ENCODE data around the gene C16orf74.
A peak's percentile ranks its signal among the peaks of the same experiment; 100 is the strongest.

The C16orf74 gene

DNA sequence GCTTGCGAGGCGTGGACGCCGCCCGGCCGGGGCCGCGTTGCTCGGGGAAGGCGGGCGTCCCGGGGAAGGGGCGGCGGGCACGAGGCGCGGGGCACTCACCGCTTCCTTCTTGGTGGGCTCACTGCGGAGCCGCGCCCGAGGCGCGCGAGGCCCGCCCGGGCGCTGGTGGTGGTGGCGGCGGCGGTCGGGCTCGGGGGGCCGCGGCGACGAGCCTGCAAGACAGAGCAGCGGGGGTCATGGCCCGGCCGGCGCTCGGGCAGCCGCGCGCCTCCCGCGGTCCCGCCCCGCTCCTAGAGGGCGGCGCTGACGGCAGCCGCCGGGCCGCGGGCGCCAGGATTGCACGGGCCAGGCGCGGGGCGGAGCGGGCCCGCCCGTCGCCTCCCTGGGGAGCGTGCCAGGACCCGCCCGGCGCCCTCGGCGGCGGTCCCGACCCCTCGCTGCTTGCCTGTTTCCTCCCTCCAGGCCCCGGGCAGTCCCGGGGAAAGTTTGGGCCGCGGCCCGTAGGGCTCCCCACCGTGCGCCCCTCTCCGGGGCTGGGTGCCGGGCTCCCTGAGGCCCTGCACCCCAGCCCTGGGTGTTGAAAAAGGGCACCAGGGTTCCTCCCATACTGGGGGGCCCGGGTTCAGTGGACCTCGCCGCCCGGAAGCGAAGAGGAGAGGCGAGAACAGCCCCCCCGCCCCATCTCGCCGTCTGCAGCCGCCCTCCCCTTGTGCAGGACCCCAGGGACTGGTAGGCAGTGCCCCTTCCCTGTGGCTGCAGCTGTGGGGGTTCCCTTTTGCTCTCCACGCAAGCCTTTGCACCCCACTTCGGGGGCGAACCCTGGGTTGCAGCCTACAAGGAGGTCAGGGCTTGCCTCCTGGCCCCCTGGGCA lies at the start of gene C16orf74:
Gene C16orf74, minus strand, starts transcription at position 270 of the 871 bp plus-strand sequence. CDS start 15,879 bp downstream, outside the sequence.
- no peak for DNase-seq (ENCODE audit: extremely low spot score, insufficient read length, low read depth)
- FAIRE-seq, result peak; percentile 24

DNA sequence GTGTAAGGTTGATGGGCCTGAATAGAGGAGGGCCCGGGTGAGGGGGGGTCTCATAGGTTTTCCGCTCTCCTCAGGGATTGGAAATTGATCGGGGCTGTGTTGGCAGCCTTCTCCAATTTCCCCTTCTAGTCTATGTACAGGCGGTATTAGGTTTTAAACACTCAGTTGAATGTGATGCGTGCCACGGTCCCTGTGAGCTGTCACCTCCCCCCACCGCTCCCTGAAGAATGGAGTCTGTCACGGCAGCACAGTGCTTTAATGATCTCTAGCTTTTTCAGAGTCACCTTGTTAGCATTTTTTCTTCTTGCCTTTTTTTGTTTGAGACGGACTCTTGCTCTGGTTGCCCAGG lies 49.4 kb upstream of the C16orf74 start:
- no peak for FAIRE-seq
- DNase-seq (ENCODE audit: extremely low spot score, insufficient read length, low read depth), result no peak

DNA sequence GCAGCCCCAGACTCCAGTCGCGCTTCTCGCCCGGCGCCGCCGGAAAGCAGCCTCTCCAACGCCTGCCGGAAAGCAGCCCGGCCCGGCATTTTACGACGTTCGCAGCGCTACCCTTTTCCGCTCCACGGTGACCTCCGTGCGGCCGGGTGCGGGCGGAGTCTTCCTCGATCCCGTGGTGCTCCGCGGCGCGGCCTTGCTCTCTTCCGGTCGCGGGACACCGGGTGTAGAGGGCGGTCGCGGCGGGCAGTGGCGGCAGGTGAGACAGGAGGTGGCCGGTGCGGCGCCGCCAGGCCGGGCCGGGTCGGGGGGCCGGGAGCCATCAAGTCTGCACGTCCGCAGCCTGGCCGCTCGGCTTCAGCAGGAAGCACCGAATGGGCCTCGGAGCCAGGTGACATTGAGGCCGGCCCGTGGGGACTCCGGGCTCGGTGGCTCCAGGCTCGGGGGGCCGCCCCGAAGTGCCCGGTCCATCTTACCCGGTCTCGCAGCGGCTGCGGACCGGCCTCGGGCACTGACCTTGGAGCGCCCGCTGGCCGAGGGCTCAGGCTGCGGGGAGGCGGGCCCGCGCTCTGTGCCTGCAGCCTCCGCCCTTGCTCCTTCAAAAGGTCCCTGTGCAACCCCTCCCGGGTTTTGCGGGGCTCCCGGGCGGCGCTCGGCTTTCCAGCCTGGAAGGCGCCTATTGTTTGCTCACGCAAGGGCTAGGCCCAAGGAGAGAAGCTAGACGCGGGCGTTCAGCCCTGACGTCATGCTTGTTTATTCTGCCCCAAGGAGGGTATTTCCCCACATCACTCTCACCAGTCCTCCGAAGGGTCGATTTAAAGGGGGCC lies 48.8 kb upstream of the C16orf74 start, which contains the start of the genes COX4I1 and EMC8:
Gene COX4I1, plus strand, starts transcription at position 199 of the 824 bp plus-strand sequence. CDS start 1,511 bp downstream, outside the sequence.
Gene EMC8, minus strand, starts transcription at position 48 of the 824 bp plus-strand sequence. CDS start 249 bp downstream, outside the sequence.
- FAIRE-seq (peak; percentile 91), DNase-seq (ENCODE audit: extremely low spot score, insufficient read length, low read depth) (peak; percentile 94)

DNA sequence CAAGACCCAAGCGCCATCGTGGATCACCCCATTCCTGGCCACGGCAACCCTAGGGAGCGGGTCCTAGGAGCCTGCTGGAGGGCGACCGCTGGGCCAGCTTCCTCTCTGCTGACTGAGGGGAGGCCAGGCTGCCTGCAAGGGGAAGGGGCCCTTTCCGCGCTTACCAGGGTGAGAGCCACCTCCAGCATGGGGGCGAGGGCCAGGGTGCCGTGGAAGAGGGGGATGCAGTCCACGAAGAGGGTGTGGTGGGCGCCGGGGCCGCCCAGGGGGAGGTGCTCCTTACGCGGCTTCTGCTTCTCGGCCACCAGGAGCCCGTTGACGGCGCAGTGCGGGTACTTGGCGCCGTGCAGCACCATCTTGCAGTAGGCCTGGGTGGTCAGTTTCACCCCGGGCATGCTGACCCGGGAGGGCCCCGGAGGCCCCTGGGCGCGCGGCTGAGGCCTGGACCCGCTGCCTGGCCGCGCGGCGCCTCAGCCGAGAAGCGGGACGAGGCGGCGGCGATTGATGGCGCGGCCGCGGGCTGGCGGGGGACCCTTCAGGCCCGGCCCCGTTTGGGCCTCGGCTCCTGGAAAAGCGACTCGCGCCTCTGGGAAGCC lies 48.1 kb upstream of the C16orf74 start:
- DNase-seq (ENCODE audit: extremely low spot score, insufficient read length, low read depth) (peak; percentile 12), FAIRE-seq (no peak)

DNA sequence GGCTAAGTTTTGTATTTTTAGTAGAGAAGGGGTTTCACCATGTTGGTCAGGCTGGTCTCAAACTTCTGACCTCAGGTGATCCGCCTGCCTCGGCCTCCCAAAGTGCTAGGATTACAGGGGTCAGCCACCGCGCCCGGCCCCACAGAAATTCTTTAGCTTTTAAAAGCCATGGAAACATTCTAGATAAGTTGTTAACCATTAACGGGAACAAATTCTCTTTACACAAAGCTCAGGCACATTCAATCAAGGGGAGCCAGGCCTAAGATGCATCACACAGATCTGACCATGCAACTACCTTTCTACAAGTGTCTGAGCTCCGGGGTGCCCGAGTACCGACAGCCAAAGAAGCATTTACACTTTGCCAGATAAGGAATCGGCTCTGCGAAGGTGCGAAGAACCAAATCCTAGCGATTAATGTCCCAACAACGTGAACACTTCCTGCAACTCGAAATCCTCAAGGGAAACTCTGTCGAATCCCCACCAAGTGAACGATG lies 47.4 kb upstream of the C16orf74 start:
- DNase-seq (ENCODE audit: extremely low spot score, insufficient read length, low read depth) (no peak), FAIRE-seq (no peak)

DNA sequence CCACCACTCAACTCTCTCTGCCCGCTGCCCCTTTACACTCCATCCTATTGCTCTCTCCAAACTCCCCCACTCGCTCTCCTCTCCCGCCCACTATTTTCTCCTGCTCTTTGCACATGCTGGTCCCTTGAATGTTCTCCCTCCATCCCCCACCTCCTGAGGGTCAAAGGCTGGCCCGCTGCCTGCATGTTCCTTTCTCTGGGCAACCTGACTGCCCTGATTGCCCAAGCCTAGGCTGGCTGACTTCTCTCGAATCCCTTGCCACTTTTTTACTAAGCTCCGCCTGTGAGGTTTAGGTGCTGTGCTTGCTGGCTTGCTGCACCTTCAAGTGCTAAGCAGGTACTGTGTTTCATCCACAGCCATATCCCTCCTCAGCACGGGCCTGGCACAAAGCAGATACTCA lies 45.7 kb upstream of the C16orf74 start:
- no peak for DNase-seq (ENCODE audit: extremely low spot score, insufficient read length, low read depth)
- no peak for FAIRE-seq

DNA sequence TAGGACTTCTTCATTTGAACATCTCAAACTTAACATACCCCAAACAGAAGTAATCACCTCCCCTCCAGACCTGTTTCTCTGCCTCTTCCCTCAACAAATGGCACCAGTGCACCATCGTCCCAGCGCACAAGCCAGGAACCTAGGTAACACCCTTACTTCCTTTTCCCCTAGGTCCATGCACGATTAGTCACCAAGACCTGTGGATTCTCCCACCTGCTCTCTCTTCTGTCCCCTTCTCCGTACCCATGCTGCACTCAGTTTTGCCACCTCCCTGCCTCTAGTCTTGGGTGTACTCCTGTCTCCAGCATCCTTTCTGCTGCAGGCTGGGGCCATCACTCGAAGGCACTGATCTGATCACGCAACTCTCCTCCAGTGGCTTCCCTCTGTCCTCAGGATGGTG lies 45.3 kb upstream of the C16orf74 start:
- FAIRE-seq (no peak), DNase-seq (ENCODE audit: extremely low spot score, insufficient read length, low read depth) (no peak)

DNA sequence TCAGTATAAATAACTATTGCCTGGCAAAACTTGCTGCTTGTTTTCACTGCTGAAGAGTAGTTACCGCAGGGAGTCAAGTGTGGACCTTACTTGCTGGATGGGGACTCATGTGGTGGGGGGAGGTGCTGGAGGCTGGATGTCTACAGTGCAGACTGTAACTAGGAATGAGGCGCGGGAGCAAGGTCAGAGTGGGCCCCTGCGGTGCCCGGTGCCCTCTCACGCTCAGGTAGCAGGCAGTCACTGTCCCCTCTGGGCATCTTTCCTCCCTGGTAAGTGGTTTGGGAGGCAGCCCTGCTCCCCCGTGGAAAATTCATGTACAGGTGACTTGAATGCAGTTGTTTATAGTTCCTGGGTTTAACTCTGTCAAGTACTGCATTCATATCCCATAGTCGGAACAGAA lies 43.8 kb upstream of the C16orf74 start:
- FAIRE-seq (no peak), DNase-seq (ENCODE audit: extremely low spot score, insufficient read length, low read depth) (no peak)

DNA sequence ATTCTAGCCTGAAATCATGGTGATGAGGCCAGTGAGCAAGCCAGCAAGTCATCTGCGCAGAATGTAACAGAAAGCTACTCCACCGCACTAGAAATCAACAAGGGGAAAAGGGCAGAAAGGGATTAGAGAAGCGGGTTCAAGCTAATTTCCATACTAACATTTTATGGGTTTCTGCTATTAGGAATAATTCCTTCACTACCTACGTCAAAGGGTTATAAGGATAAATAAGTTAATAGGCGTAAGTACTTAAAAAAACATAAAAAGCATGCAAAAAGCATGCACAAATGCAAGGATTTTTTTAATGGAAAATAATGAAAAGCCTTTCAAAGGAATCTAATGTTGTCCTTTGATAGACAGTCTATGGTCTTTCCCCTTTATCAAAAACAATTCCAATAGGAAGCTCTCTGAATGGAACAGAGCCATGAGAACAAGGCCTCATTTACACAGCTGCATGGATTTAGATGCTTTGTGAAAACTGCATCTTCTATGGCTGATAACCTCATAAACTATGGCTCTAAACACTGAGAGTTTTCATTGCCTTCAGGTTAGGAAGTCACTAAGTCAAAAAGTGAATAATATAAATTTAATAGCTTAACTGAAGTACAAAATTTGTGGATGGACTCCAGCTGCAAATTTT lies 42.9 kb upstream of the C16orf74 start:
- DNase-seq (ENCODE audit: extremely low spot score, insufficient read length, low read depth) (no peak), FAIRE-seq (no peak)

DNA sequence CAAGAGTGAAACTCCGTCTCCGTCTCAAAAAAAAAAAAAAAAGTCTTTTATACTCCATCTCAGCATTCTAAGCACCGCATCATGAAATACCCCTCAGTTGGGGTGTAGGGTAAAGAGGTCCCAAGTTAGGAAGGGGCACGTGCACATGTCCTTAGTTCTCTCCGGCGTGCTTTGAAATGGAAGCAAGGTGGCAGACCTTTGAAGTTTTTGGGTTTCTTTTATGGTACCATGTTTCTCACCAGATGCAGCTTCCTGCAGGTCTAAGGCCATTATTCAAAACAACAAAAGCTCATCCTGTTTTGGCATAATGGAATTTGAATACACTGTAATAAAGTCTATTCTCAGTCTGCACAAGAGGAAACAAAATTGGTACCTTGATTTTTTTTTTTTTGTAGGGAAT lies 38.9 kb upstream of the C16orf74 start:
- DNase-seq (ENCODE audit: extremely low spot score, insufficient read length, low read depth) (no peak), FAIRE-seq (no peak)

DNA sequence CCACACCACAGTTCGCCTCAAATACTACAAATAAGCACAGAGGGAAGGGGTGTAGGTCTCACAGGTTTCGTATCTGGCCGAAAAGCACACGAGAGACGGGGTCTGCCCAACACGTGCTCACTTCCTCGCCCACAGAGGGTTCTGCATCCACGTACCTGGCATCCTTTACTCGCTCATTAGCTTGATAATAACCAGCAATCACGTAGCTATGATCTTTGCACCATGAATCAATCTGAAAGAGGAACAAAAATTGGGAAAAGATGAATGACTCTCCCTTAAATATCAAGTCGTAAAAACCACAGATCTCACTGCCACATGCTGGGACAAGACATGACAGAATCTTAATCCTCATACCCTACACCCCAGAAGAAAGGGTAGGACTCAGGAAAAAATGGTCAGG lies 37.9 kb upstream of the C16orf74 start:
- DNase-seq (ENCODE audit: extremely low spot score, insufficient read length, low read depth) (no peak), FAIRE-seq (no peak)

DNA sequence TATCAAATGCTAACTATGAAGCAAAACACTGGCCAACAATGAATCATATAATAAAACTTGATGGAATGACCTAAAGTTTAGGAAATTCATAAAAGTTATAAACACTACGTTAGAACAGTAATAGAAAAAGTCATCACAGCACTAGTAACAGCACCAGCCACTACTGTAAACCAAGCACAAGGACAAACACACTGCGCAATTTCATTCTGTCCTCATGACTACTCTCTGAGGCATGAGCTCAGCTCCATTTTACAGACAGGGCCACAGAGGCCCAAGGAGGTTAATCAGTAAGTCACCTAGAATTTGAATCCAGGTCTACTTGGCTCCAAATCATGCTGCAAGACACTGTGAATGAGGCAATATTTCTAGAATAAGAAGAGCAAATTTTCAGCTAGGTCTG lies 35.0 kb upstream of the C16orf74 start:
- DNase-seq (ENCODE audit: extremely low spot score, insufficient read length, low read depth) (no peak), FAIRE-seq (no peak)

DNA sequence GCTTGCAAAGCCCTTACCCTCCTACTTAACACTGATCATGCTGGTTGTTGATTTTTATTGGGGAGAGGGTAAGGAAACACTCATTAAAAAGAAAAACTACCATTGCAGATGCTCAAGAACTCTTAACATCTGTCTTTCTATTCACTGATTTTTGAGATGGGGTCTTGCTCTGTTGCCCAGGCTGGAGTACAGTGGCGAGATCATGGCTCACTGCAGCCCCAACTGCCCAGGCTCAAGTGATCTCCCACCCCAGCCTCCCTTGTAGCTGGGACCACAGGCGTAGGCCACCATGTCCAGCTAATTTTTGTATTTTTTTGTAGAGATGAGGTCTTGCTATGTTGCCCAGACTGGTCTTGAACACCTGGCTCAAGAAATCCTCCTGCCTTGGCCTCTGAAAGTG lies 33.9 kb upstream of the C16orf74 start:
- no peak for FAIRE-seq

DNA sequence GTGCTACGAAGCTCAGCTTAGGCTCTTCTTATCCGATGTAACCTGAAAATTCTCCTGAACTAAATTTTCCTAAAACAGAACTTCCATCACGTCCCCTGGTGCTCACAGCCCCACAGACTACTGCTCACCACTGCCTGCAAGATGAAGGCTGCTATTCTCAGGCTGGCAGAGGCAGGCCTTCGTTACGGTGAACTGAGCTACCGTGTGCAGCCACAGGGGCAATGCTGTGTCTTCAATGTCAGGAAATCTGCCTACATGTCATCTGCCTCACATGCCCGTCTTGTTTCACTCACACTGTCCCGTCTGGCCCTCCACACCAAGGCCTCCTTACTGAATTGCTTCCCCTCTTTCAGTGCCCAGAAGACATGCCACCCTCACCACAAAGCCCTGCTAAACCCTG lies 32.5 kb upstream of the C16orf74 start:
- FAIRE-seq (no peak), DNase-seq (ENCODE audit: extremely low spot score, insufficient read length, low read depth) (no peak)

More for the DNA sequence above, 33.9 kb upstream of the C16orf74 start:
- no peak for DNase-seq (ENCODE audit: extremely low spot score, insufficient read length, low read depth)

DNA sequence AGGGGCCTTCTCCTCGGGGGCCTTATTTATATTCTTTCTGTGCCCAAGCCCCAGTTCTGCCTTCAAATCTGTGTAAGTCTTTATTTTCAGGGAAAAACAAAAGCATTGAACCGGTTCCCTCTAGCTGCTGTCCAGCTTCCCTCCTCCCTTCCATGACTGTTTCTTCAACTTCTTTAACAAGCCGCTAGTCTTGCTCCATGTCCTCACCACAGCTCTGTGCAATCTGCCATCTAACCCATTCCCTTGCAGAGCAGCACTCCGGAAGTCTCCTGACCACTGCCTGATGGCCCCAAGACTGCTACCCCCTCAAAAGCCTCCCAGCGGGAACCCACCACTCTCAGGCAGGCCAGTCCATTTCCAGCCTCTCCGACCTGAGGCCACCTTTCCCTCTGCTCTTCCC lies 31.6 kb upstream of the C16orf74 start:
- DNase-seq (ENCODE audit: extremely low spot score, insufficient read length, low read depth) (no peak), FAIRE-seq (no peak)

DNA sequence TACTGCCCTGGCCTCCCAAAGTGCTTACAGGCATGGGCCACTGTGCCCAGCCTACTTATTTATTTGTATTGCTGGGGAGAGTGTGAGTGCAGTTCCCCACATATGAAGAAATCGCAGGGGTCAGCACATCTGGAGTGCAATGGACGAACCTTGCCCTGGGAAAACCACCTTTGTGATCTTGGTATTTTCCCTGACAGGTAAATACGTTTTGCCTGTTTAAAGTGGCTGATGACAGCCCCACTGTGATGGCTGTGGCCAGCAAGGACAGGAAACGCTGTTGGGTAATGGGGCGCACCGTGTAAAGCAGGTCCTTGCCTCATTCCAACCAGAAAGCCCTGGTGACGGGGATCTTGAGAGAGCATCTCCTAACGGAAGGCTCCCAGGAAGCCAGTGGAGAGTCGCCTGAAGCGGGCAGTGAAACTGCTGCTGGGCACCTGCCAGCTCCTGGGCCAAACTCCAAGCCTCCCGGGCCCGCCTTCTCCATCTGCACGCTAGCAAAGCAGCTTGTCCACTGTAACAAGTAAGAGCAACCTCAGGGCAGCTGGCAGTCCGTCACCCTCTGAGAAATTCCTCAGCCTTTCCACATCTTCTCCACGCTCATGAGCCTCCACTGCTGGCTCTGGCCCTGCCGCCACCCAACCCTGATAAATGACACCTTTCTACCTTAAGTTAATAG lies 30.9 kb upstream of the C16orf74 start:
- no peak for FAIRE-seq
- DNase-seq (ENCODE audit: extremely low spot score, insufficient read length, low read depth), result no peak

DNA sequence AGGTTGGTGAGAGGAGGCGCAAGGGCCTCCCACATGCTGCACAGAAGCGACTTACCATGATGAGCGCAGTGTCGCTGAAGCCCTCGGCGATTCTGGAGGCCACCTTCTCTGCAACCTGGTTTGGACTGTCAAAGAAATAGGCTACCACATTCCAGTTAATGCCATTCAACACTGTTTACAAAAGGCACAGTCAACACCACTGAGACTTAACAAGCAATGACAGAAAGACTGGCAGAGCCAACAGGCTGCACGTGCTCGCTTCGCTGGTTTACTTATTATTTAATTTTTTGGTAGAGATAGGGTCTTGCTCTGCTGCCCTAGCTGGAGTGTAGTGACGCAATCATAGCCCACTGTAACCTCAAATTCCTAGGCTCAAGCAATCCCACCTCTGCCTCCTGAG lies 30.3 kb upstream of the C16orf74 start:
- no peak for FAIRE-seq
- no peak for DNase-seq (ENCODE audit: extremely low spot score, insufficient read length, low read depth)

DNA sequence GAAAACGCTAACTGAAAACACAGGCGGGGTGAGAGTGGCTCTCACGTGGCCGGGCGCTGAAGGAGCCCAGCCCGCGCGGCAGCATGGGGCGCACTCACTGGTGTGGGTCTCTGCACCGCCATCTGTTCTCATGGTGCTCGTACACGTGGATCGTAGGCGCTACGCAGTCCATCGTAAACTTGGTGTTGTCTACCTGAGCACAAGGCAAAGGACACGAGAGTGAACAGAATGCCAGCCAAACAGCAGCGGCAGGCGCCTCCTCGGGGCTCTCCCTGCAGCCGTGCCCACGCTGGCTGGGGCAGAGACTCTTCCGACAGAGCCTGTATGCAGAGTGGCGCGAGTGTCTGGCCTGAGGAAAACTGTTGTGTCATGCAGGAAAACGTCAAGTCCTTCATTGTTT lies 29.4 kb upstream of the C16orf74 start:
- no peak for FAIRE-seq
- no peak for DNase-seq (ENCODE audit: extremely low spot score, insufficient read length, low read depth)

DNA sequence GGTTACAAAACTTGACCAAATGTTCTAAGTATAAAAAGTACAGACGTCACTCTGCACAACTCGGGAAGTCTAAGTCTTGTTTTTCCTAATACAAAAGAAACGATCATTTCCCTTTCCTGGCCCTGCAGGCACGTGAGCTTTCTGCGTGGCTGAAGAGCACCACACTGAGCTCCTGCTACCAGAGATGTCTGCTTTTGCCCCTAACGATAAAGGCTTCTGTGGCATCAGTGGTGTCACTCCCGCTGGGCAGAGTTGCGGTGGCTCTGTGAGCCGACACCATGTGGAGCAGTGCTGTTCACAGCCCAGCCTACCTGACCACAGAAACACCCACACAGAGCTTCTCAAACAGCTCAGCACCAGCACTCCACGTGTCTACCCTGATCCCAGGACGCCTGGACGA lies 28.0 kb upstream of the C16orf74 start:
- no peak for FAIRE-seq
- no peak for DNase-seq (ENCODE audit: extremely low spot score, insufficient read length, low read depth)

Data from GM18507 (cell line).